K562 (cell line): Measurements from ENCODE around the gene CHN1.

Source experiments
- ELF4 ChIP-seq: fragments of 450-650 bp; formaldehyde crosslinking; IDR thresholded peaks from 2 replicates; pipeline ENCODE4 v1.4.0; 2022; ENCODE audit warnings: missing genetic modification characterization
- POLR2A ChIP-seq: fragments of 450-650 bp; conservative IDR thresholded peaks from 2 replicates; pipeline ENCODE4 v1.6.1; 2016
- SIN3A ChIP-seq, 2 experiments: fragments of 150-350 bp in 1 of 2; IDR thresholded peaks; 2 replicates each; pipeline ENCODE4 v1.6.1; 2011 to 2016; ENCODE audit warnings: borderline replicate concordance in 2 of 2, low read depth in 2 of 2, low read length in 2 of 2, mild to moderate bottlenecking in 2 of 2, moderate library complexity in 2 of 2; ENCODE audit not compliant: control insufficient read depth in 1 of 2
- SP1 ChIP-seq: sonication (generic); formaldehyde crosslinking; IDR thresholded peaks from 2 replicates; pipeline ENCODE4 v1.8.1; 2022; ENCODE audit warnings: mild to moderate bottlenecking, missing genetic modification reagents
- ZFP36 ChIP-seq: fragments of 150-350 bp; IDR thresholded peaks from 2 replicates; pipeline ENCODE4 v1.6.1; 2018; ENCODE audit warnings: low read length, low read depth; ENCODE audit not compliant: partially characterized antibody
- TF ChIP-seq, protein P1 (sequence below), 3 experiments: IDR thresholded peaks in 2 of 3; conservative IDR thresholded peaks in 1 of 3; 2 replicates each; pipeline ENCODE4 v1.5.1; 2011 to 2012; ENCODE audit warnings: low read length in 3 of 3, mild to moderate bottlenecking in 3 of 3, control low read depth in 2 of 3, improper control_type of control experiment in 1 of 3, inconsistent platforms in 1 of 3, low read depth in 1 of 3, mixed read lengths in 1 of 3, moderate library complexity in 1 of 3; ENCODE audit not compliant: insufficient read depth in 2 of 3
- TF ChIP-seq, protein P2 (sequence below), 2 experiments: fragments of 200-800 bp in 1 of 2; sonication (Bioruptor generic) in 1 of 2; sonication (generic) in 1 of 2; formaldehyde crosslinking in 1 of 2; IDR thresholded peaks in 1 of 2; conservative IDR thresholded peaks in 1 of 2; 2 replicates each; pipeline versions ENCODE4 v1.5.0 to v1.6.1; 2016 to 2020; ENCODE audit warnings: missing compliant biosample characterization in 1 of 2, missing genetic modification characterization in 1 of 2, missing genetic modification reagents in 1 of 2

DNA sequence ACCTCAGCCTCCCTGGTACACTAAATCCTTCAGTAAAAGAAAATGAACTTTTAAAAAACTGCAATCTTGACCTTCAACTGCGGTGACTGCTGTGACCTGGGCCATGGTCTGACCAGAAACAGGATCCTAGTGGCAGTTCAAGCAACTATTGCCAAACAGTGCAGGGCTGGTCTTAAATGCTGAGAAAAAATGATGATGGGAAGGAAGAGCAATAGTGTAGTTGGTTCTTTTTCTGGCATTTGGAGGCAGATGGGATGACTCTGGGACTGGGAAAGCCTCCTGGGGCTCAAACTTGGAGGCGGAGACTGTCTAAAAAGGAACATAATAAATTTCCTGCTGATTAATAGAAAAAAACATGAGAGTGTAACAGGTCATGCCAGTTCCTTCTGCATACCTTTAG, 45.4 kb downstream of the CHN1 start:
- TF ChIP-seq ELF4 (CRISPR knock-in tag) (no peak), SIN3A (IDR thresholded peaks at IDR 0.05; ENCODE audit: borderline replicate concordance in 2 of 2, control insufficient read depth in 1 of 2, low read depth in 2 of 2, low read length in 2 of 2) (no peak), POLR2A (no peak), SP1 (CRISPR knock-in tag) (no peak), ZFP36 (no peak)
- TF ChIP-seq, protein P1, sequence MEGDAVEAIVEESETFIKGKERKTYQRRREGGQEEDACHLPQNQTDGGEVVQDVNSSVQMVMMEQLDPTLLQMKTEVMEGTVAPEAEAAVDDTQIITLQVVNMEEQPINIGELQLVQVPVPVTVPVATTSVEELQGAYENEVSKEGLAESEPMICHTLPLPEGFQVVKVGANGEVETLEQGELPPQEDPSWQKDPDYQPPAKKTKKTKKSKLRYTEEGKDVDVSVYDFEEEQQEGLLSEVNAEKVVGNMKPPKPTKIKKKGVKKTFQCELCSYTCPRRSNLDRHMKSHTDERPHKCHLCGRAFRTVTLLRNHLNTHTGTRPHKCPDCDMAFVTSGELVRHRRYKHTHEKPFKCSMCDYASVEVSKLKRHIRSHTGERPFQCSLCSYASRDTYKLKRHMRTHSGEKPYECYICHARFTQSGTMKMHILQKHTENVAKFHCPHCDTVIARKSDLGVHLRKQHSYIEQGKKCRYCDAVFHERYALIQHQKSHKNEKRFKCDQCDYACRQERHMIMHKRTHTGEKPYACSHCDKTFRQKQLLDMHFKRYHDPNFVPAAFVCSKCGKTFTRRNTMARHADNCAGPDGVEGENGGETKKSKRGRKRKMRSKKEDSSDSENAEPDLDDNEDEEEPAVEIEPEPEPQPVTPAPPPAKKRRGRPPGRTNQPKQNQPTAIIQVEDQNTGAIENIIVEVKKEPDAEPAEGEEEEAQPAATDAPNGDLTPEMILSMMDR (IDR thresholded peaks at IDR 0.05 in 2 of 3, conservative IDR thresholded peaks at IDR 0.05 in 1 of 3; ENCODE audit: insufficient read depth in 2 of 3, low read depth in 1 of 3, low read length in 3 of 3) = no peak
- TF ChIP-seq, protein P2, sequence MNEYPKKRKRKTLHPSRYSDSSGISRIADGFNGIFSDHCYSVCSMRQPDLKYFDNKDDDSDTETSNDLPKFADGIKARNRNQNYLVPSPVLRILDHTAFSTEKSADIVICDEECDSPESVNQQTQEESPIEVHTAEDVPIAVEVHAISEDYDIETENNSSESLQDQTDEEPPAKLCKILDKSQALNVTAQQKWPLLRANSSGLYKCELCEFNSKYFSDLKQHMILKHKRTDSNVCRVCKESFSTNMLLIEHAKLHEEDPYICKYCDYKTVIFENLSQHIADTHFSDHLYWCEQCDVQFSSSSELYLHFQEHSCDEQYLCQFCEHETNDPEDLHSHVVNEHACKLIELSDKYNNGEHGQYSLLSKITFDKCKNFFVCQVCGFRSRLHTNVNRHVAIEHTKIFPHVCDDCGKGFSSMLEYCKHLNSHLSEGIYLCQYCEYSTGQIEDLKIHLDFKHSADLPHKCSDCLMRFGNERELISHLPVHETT (CRISPR knock-in tag; conservative IDR thresholded peaks at IDR 0.05 in 1 of 2, IDR thresholded peaks at IDR 0.05 in 1 of 2) = no peak
